Sigmoid colon (tissue), 7 donors: ENCODE data around the gene PAPLN. TPM values are rescaled to one million over a fixed set of nuclear protein-coding genes. Genes with fewer than 3 reads are reported as not detected.

Experiments
- DNase-seq: peaks from one replicate; pipeline ENCODE4 v3.0.0-alpha.2; 2019
- H3K27ac ChIP-seq, 4 donors: fragments of 200-600 bp; sonication (generic); one replicate each; pipeline ENCODE4 v1.5.1; 2016 to 2019; ENCODE audit warnings: mild to moderate bottlenecking in 1 of 4
- H3K27me3 ChIP-seq, 3 donors: fragments of 200-600 bp; sonication (generic); one replicate each; pipeline ENCODE4 v1.5.1; 2019; ENCODE audit warnings: mild to moderate bottlenecking in 1 of 3
- H3K36me3 ChIP-seq, 4 donors: fragments of 200-600 bp; sonication (generic); one replicate each; pipeline ENCODE4 v1.5.1; 2016 to 2019
- H3K4me1 ChIP-seq, 4 donors: fragments of 200-600 bp; sonication (generic); one replicate each; pipeline ENCODE4 v1.5.1; 2017 to 2019
- H3K4me3 ChIP-seq, 4 donors: fragments of 200-600 bp; sonication (generic); one replicate each; pipeline ENCODE4 v1.5.1; 2017 to 2019; ENCODE audit warnings: mild to moderate bottlenecking in 2 of 4, moderate library complexity in 1 of 4
- H3K9me3 ChIP-seq, 4 donors: fragments of 200-600 bp in 3 of 4; sonication (generic) in 3 of 4; one replicate each; pipeline versions ENCODE4 v1.5.1 to v1.6.1; 2013 to 2019
- CTCF ChIP-seq, 4 experiments: fragments of 450-650 bp in 3 of 4; fragments of 200-600 bp in 1 of 4; IDR thresholded peaks; one replicate each; pipeline ENCODE4 v1.5.1; 2016 to 2019; ENCODE audit warnings: antibody characterized with exemption in 4 of 4, mild to moderate bottlenecking in 3 of 4, moderate library complexity in 2 of 4
- EP300 ChIP-seq, 4 donors: sonication (generic); formaldehyde crosslinking; IDR thresholded peaks; one replicate each; pipeline ENCODE4 v1.6.1; 2017; ENCODE audit warnings: antibody characterized with exemption in 4 of 4
- POLR2A ChIP-seq, 2 donors: fragments of 450-650 bp; IDR thresholded peaks; one replicate each; pipeline ENCODE4 v1.6.1; 2016; ENCODE audit warnings: antibody characterized with exemption in 2 of 2, mild to moderate bottlenecking in 2 of 2, moderate library complexity in 2 of 2
- POLR2AphosphoS5 ChIP-seq, 4 donors: sonication (generic); formaldehyde crosslinking; IDR thresholded peaks; one replicate each; pipeline ENCODE4 v1.6.1; 2017; ENCODE audit warnings: antibody characterized with exemption in 4 of 4
- WGBS, 2 donors: extraction: QIAGEN DNeasy Blood & Tissue Kit; methylation state at CpG; one replicate each; pipeline ENCODE4 v1.1.7; 2013; 5-methylcytosine and 5-hydroxymethylcytosine counted together
- intact Hi-C: fragments of 100-400 bp; cut with DNase I; formaldehyde crosslinking; loops from one replicate; pipeline ENCODE4 v1.15.1; 2023
- polyA plus RNA-seq, 3 donors: library from polyadenylated mRNA; stranded (reverse); fragments of 200-250 nt; gene quantifications; one replicate each; pipeline ENCODE4 v1.2.3, GENCODE V29; 2013
- total RNA-seq, 4 donors: library from RNA; depleted of rRNA; stranded (reverse); fragments of >200 nt; gene quantifications; one replicate each; pipeline ENCODE4 v1.1.0, GENCODE V29; 2016
- donor health status: healthy with polysubstance abuse.
- donor health status: Bipolar disorder and iron deficiency.
- donor health status: healthy.

PAPLN gene
- total and polyA plus RNA-seq, 7 donors: 0.46 to 52.1 (median 13.6) TPM

DNA sequence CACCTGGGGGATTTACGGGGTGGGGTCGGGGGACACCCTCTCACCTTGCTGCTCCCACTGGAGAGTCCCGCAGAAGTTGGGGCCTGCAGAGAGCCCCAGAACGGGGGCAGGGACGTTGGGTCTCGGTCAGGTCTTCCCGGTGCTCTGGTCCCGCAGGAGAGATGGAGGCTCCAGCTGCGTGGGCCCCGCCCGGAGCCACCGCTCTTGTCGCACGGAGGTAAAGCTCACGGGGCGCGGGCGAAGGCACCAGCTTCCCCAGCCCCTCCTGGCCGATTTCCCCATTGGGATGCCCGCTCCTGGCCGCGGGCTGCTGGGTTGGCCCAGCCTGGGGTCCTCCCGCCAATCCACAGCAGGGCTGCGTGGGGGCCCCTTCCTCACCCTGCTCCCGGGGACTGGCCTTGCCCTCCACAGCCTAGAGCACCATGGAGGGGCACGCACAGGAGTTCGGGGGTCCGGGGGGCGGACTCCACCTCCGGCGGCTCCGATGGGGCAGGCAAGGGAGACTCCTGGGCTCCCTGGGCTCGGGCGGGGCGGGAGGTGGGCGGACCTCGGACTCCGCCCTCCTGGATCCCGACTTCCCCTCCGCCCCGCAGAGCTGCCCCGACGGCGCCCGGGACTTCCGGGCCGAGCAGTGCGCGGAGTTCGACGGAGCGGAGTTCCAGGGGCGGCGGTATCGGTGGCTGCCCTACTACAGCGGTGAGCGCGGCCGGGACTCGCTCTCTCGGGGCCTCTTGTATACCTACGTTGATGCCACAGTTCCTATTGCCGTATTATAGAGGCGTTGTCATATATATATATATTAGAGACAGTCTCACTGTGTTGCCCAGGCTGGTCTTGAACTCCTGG is 8.4 kb downstream of the PAPLN start:
- Histone ChIP-seq H3K27ac (peak overlapping the region in 1 of 4 donors; percentile 12), H3K36me3 (peaks cover 0 to 13% (median 0%) of the 10 kb centered on the region in 4 donors), H3K4me1 (peaks cover 0 to 29% (median 25%) of the 10 kb centered on the region in 4 donors), H3K4me3 (peak overlapping the region; percentile 31 to 46 (median 36)), H3K9me3 (no peaks in the 10 kb centered on the region), H3K27me3 (peaks cover 0 to 15% (median 7%) of the 10 kb centered on the region in 3 donors)
- TF ChIP-seq EP300 (IDR thresholded peaks at IDR 0.05) (no peak), POLR2AphosphoS5 (IDR thresholded peaks at IDR 0.05) (no peak), CTCF (IDR thresholded peaks at IDR 0.05) (no peak), POLR2A (IDR thresholded peaks at IDR 0.05) (no peak)
- 29 to 73% methylated on average over 64 of the region's 64 CpGs for WGBS, 2 donors
- no peak for DNase-seq
- intact Hi-C loops: no loop called here

DNA sequence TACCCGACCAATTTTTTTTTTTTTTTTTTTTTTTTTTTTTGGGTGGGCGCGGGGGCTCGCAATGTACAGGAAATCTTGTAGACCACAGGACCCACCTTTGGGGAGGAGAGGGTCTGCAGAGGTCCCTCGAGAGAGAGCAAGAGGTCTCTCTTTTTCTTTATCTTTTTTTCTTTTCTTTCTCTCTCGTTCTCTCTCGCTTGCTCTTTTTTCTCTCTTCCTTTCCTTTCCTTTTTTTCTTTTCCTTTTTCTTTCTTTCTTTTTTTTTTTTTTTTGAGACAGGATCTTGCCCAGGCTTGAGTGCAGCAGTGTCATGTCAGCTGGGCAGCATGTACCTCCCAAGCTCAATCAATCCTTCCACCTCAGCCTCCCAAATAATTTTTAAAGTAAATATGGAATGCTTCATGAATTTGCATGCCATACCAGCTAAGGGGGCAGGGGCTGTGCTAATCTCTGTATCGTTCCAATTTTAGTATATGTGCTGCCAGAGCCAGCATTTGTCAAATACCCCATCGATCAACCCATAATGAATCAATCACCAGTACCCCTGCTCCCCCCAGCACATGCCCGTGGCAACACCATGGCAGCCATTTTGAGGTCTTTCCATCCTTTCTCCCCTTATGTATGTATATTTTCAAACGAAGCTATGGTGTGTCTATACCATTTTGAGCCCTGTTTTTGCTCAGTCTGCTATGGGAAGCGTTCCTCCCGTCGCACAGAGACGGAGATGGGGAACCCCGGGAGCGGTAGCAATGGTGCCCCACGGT is 9.3 kb downstream of the PAPLN start:
- H3K27me3 ChIP-seq: peaks cover 0 to 12% (median 7%) of the 10 kb centered on the region in 3 donors
- H3K27ac ChIP-seq: no peak overlapping the region
- H3K4me1 ChIP-seq: peaks cover 0 to 20% (median 17%) of the 10 kb centered on the region in 4 donors
- WGBS, 2 donors: 68 to 87% methylated on average over 18 of the region's 18 CpGs
- H3K36me3 ChIP-seq: peaks cover 0 to 19% (median 0%) of the 10 kb centered on the region in 4 donors
- TF ChIP-seq EP300 (IDR thresholded peaks at IDR 0.05): no peak
- TF ChIP-seq CTCF (IDR thresholded peaks at IDR 0.05): no peak
- intact Hi-C loops: no loop called here
- DNase-seq: no peak
- H3K4me3 ChIP-seq: peak overlapping the region; percentile 31 to 46 (median 36)
- no peaks in the 10 kb centered on the region for H3K9me3 ChIP-seq

DNA sequence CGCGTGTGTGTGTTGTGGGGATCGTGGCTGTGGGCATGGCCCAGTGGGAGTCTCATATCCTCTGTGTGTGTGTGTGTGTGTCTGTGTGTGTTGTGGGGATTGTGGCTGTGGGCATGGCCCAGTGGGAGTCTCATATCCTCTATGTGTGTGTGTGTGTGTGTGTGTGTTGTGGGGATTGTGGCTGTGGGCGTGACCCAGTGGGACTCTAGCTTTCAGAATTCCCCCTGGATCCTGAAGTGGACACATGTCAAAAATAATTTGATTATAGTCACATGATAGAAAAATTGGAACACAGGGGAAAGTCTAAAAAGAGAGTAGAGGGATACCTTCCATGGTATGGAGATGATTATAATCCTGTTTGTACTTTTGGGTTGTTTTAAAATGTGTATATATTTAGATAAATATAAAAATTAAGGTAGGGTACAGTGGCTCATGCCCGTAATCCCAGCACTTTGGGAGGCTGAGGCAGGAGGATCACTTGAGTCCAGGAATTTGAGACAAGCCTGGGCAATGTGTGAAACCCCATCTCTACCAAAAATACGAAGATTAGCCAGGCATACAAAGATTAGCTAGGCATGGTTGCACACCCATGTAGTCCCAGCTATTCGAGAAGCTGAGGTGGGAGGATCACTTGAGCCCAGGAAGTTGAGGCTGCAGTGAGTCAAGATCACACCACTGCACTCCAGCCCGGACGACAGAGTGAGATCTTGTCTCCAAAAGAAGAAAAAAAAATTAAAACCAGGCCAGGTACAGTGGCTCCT is 11.0 kb downstream of the PAPLN start:
- DNase-seq: no peak
- WGBS, 2 donors: 73 to 78% methylated on average over 9 of the region's 9 CpGs
- no peak for TF ChIP-seq EP300 (IDR thresholded peaks at IDR 0.05)
- no peak for TF ChIP-seq CTCF (IDR thresholded peaks at IDR 0.05)
- no peak for TF ChIP-seq POLR2AphosphoS5 (IDR thresholded peaks at IDR 0.05)
- TF ChIP-seq POLR2A (IDR thresholded peaks at IDR 0.05): no peak

GRCh38 chr14:73249108-73249507 is 11.8 kb downstream of the PAPLN start:
- peaks cover 0 to 11% (median 4%) of the 10 kb centered on the region in 4 donors for H3K4me1 ChIP-seq
- intact Hi-C loops: no loop called here
- TF ChIP-seq CTCF (IDR thresholded peaks at IDR 0.05) (no peak), POLR2A (IDR thresholded peaks at IDR 0.05) (no peak), EP300 (IDR thresholded peaks at IDR 0.05) (no peak), POLR2AphosphoS5 (IDR thresholded peaks at IDR 0.05) (no peak)
- no peaks in the 10 kb centered on the region for H3K9me3 ChIP-seq
- 90 to 96% methylated on average over 1 of the region's 1 CpG for WGBS, 2 donors
- peaks cover 0 to 12% (median 7%) of the 10 kb centered on the region in 3 donors for H3K27me3 ChIP-seq
- H3K4me3 ChIP-seq: no peak overlapping the region
- DNase-seq: no peak
- no peak overlapping the region for H3K27ac ChIP-seq
- H3K36me3 ChIP-seq: peaks cover 0 to 37% (median 0%) of the 10 kb centered on the region in 4 donors

More for the DNA sequence above, 11.0 kb downstream of the PAPLN start:
- Histone ChIP-seq H3K9me3 (no peaks in the 10 kb centered on the region), H3K36me3 (peaks cover 0 to 36% (median 0%) of the 10 kb centered on the region in 4 donors), H3K27ac (no peak overlapping the region), H3K4me1 (peaks cover 0 to 11% (median 5%) of the 10 kb centered on the region in 4 donors), H3K27me3 (peaks cover 0 to 12% (median 7%) of the 10 kb centered on the region in 3 donors), H3K4me3 (no peak overlapping the region)
- intact Hi-C loops: no loop called here
